GM21528 (cell line): ENCODE results near the gene BIRC7.

Experiments used
- ATAC-seq: cut with Tn5 transposase; IDR thresholded peaks from one replicate; pipeline ENCODE4 v1.9.1; 2021; ENCODE audit warnings: mild to moderate bottlenecking, moderate library complexity; ENCODE audit not compliant: unreplicated experiment, low FRiP score

BIRC7 gene

GRCh38 chr20:63223826-63224207 lies 11.9 kb upstream of the BIRC7 start:
- ATAC-seq: no peak

- no peak for ATAC-seq
These were observed 11.2 kb upstream of the BIRC7 start for GRCh38 chr20:63224412-63225081.

- ATAC-seq: no peak
These were observed 10.6 kb upstream of the BIRC7 start for GRCh38 chr20:63225082-63225454.

GRCh38 chr20:63226042-63226943 lies 9.4 kb upstream of the BIRC7 start:
- no peak for ATAC-seq

- no peak for ATAC-seq
These were observed 8.4 kb upstream of the BIRC7 start for GRCh38 chr20:63227260-63227659.

GRCh38 chr20:63228806-63229205 lies 6.9 kb upstream of the BIRC7 start:
- no peak for ATAC-seq

- ATAC-seq: no peak
These were observed 4.9 kb upstream of the BIRC7 start for GRCh38 chr20:63230800-63231268.

GRCh38 chr20:63232235-63233060 lies 3.3 kb upstream of the BIRC7 start:
- ATAC-seq: no peak

- ATAC-seq: no peak
These were observed 2.7 kb upstream of the BIRC7 start for GRCh38 chr20:63233061-63233344.

- ATAC-seq: no peak
These were observed 1.8 kb upstream of the BIRC7 start for GRCh38 chr20:63233924-63234323.

GRCh38 chr20:63234693-63235398 lies 859 bp upstream of the BIRC7 start:
- ATAC-seq: no peak

GRCh38 chr20:63236116-63236837 lies 572 bp downstream of the BIRC7 start:
- ATAC-seq: no peak

- no peak for ATAC-seq
These were observed 2.3 kb downstream of the BIRC7 start for GRCh38 chr20:63238031-63238430.

- no peak for ATAC-seq
These were observed 2.9 kb downstream of the BIRC7 start for GRCh38 chr20:63238514-63239125.

- ATAC-seq: no peak
These were observed 3.7 kb downstream of the BIRC7 start for GRCh38 chr20:63239431-63239830.

GRCh38 chr20:63240004-63240403 lies 4.3 kb downstream of the BIRC7 start:
- no peak for ATAC-seq

- ATAC-seq: no peak
These were observed 5.6 kb downstream of the BIRC7 start for GRCh38 chr20:63241272-63241671.

GRCh38 chr20:63242736-63243135 lies 7.0 kb downstream of the BIRC7 start:
- ATAC-seq: no peak

- ATAC-seq: no peak
These were observed 8.0 kb downstream of the BIRC7 start for GRCh38 chr20:63243604-63244247.
